Neural progenitor cell (in vitro differentiated cells): Measurements from ENCODE around the gene PACSIN3. TPM values are rescaled to one million over a fixed set of nuclear protein-coding genes. Genes with fewer than 3 reads are reported as not detected.
"Not testable (repeated sequence)": the region's sequence is repeated elsewhere in the genome, so short reads cannot be mapped to it uniquely, and the experiment has no call there.

ENCODE experiments used
- DNase-seq: peaks from one replicate; pipeline ENCODE4 v3.0.0-alpha.2; 2016; ENCODE audit warnings: low spot score
- H2AFZ ChIP-seq: fragments of 200-600 bp; sonication (generic); replicated peaks from 2 replicates; pipeline ENCODE4 v1.6.1; 2016; ENCODE audit warnings: antibody characterized with exemption
- H3F3A ChIP-seq: fragments of 200-600 bp; sonication (generic); 2 replicates; pipeline ENCODE4 v1.6.1; 2016; ENCODE audit warnings: antibody characterized with exemption, low read depth
- H3K27ac ChIP-seq: fragments of 200-600 bp; sonication (generic); 2 replicates; pipeline ENCODE4 v1.5.1; 2016; ENCODE audit warnings: mild to moderate bottlenecking
- H3K27me3 ChIP-seq: fragments of 200-600 bp; sonication (generic); 2 replicates; pipeline ENCODE4 v1.6.1; 2016; ENCODE audit warnings: mild to moderate bottlenecking, moderate library complexity
- H3K36me3 ChIP-seq: fragments of 200-600 bp; sonication (generic); 2 replicates; pipeline ENCODE4 v1.5.1; 2016
- H3K4me1 ChIP-seq: fragments of 200-600 bp; sonication (generic); 2 replicates; pipeline ENCODE4 v1.6.1; 2016; ENCODE audit warnings: mixed run types
- H3K4me2 ChIP-seq: fragments of 200-600 bp; sonication (generic); 2 replicates; pipeline ENCODE4 v1.6.1; 2016
- H3K4me3 ChIP-seq: fragments of 200-600 bp; sonication (generic); 2 replicates; pipeline ENCODE4 v1.5.1; 2016
- H3K79me2 ChIP-seq: fragments of 200-600 bp; sonication (generic); 2 replicates; pipeline ENCODE4 v1.6.1; 2016; ENCODE audit warnings: low read depth
- H3K9ac ChIP-seq: fragments of 200-600 bp; sonication (generic); 2 replicates; pipeline ENCODE4 v1.6.1; 2016
- H3K9me3 ChIP-seq: fragments of 200-600 bp; sonication (generic); 2 replicates; pipeline ENCODE4 v1.5.1; 2016; ENCODE audit warnings: low read depth
- H4K20me1 ChIP-seq: fragments of 200-600 bp; sonication (generic); 2 replicates; pipeline ENCODE4 v1.6.1; 2016; ENCODE audit warnings: low read depth
- H3K27ac Mint-ChIP-seq: 3 replicates; pipeline ENCODE4 v1.8.0; 2021; ENCODE audit warnings: mixed read lengths
- H3K27me3 Mint-ChIP-seq: 2 replicates; pipeline ENCODE4 v1.8.0; 2022; ENCODE audit warnings: low read depth, mild to moderate bottlenecking, inconsistent platforms, moderate library complexity, mixed read lengths; ENCODE audit not compliant: insufficient read depth
- H3K36me3 Mint-ChIP-seq: 3 replicates; pipeline ENCODE4 v1.8.0; 2021; ENCODE audit warnings: mixed read lengths
- H3K4me1 Mint-ChIP-seq: 3 replicates; pipeline ENCODE4 v1.8.0; 2021; ENCODE audit warnings: mixed read lengths
- H3K4me3 Mint-ChIP-seq: 3 replicates; pipeline ENCODE4 v1.8.0; 2021; ENCODE audit warnings: mild to moderate bottlenecking, moderate library complexity, mixed read lengths
- H3K9me3 Mint-ChIP-seq: 3 replicates; pipeline ENCODE4 v1.8.0; 2020; ENCODE audit warnings: mixed read lengths
- EZH2 ChIP-seq: fragments of 200-600 bp; sonication (generic); IDR thresholded peaks from 2 replicates; pipeline ENCODE4 v1.6.1; 2017; ENCODE audit warnings: antibody characterized with exemption, mild to moderate bottlenecking, moderate library complexity
- EZH2phosphoT487 ChIP-seq: fragments of 200-600 bp; sonication (generic); IDR thresholded peaks from 2 replicates; pipeline ENCODE4 v1.6.1; 2017; ENCODE audit warnings: antibody characterized with exemption
- total RNA-seq: library from RNA; depleted of rRNA; stranded (reverse); fragments of >200 nt; gene quantifications from 2 replicates; pipeline ENCODE4 v1.2.3, GENCODE V29; 2015; ENCODE audit warnings: low replicate concordance
- TF ChIP-seq, protein P1 (sequence below): fragments of 200-600 bp; sonication (generic); IDR thresholded peaks from 2 replicates; pipeline ENCODE4 v1.5.1; 2017; ENCODE audit warnings: antibody characterized with exemption, mild to moderate bottlenecking

The PACSIN3 gene
- total RNA-seq, 1 donor from 2014 or later = 7.1 TPM

DNA sequence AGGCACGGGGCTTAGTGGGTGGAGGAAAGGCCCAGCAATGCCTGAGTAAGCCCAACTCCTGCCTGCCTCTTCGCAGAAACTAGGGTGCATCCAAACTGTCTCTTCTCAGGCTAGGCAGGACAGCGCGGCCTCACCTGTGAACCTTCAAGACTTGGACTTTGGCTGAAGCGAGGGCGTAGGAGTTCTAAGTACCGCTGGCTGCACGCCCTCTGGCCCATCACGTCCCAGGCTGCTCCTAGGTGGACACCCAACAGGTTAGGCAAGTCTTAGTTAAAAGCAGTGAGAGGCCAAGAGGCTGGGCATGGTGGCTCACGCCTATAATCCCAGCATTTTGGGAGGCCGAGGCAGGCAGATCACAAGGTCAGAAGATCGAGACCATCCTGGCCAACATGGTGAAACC, 26.7 kb upstream of the PACSIN3 start:
- DNase-seq = no peak
- Histone ChIP-seq H3K27ac (no peak overlapping the region), H2AFZ (no peak overlapping the region), H3K4me2 (no peak overlapping the region), H3K9me3 (no peaks in the 10 kb centered on the region), H3K79me2 (peaks cover 28% of the 10 kb centered on the region), H3K4me1 (peaks cover 26% of the 10 kb centered on the region), H3K27me3 (no peaks in the 10 kb centered on the region), H3K4me3 (no peak overlapping the region), H4K20me1 (no peaks in the 10 kb centered on the region), H3F3A (peaks cover 9% of the 10 kb centered on the region), H3K9ac (no peak overlapping the region), H3K36me3 (no peaks in the 10 kb centered on the region)
- H3K36me3 Mint-ChIP-seq = no peaks in the 10 kb centered on the region
- TF ChIP-seq, protein P1, sequence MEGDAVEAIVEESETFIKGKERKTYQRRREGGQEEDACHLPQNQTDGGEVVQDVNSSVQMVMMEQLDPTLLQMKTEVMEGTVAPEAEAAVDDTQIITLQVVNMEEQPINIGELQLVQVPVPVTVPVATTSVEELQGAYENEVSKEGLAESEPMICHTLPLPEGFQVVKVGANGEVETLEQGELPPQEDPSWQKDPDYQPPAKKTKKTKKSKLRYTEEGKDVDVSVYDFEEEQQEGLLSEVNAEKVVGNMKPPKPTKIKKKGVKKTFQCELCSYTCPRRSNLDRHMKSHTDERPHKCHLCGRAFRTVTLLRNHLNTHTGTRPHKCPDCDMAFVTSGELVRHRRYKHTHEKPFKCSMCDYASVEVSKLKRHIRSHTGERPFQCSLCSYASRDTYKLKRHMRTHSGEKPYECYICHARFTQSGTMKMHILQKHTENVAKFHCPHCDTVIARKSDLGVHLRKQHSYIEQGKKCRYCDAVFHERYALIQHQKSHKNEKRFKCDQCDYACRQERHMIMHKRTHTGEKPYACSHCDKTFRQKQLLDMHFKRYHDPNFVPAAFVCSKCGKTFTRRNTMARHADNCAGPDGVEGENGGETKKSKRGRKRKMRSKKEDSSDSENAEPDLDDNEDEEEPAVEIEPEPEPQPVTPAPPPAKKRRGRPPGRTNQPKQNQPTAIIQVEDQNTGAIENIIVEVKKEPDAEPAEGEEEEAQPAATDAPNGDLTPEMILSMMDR = no peak
- no peak for TF ChIP-seq EZH2phosphoT487
- no peak for TF ChIP-seq EZH2
- H3K4me3 Mint-ChIP-seq = no peak overlapping the region
- H3K27ac Mint-ChIP-seq = no peak overlapping the region
- no peaks in the 10 kb centered on the region for H3K9me3 Mint-ChIP-seq
- peaks cover 15% of the 10 kb centered on the region for H3K4me1 Mint-ChIP-seq
- H3K27me3 Mint-ChIP-seq = peaks cover 9% of the 10 kb centered on the region

DNA sequence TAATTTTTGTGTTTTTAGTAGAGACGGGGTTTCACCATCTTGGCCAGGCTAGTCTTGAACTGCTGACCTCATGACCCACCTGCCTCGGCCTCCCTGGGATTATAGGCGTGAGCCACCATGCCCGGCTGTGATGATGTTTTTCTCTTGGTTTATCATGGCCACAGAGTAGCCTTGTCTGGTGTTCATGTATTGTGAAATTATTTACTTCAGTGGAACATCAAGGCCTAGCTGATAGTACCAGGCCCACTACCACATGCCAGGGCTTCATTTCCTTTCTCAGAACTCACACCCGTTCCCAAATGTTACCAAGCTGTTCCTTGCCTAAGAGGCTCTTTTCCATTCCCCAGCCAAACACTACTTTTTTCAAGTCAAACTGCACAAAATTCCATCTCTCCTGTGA, 22.4 kb upstream of the PACSIN3 start:
- no peaks in the 10 kb centered on the region for H3K27me3 ChIP-seq
- DNase-seq = no peak
- H2AFZ ChIP-seq = no peak overlapping the region
- no peaks in the 10 kb centered on the region for H3K4me1 ChIP-seq
- H3K79me2 ChIP-seq = no peaks in the 10 kb centered on the region
- TF ChIP-seq EZH2 (no peak), EZH2phosphoT487 (no peak)
- TF ChIP-seq, protein P1 = no peak
- H4K20me1 ChIP-seq = no peaks in the 10 kb centered on the region
- H3K9me3 Mint-ChIP-seq = no peaks in the 10 kb centered on the region
- H3K36me3 ChIP-seq = no peaks in the 10 kb centered on the region
- H3K4me1 Mint-ChIP-seq = no peaks in the 10 kb centered on the region
- H3K9ac ChIP-seq = no peak overlapping the region
- H3K9me3 ChIP-seq = no peaks in the 10 kb centered on the region
- H3K4me3 ChIP-seq = no peak overlapping the region
- H3K27ac ChIP-seq = no peak overlapping the region
- H3K36me3 Mint-ChIP-seq = no peaks in the 10 kb centered on the region
- no peak overlapping the region for H3K4me2 ChIP-seq
- H3K27ac Mint-ChIP-seq = no peak overlapping the region
- no peak overlapping the region for H3K4me3 Mint-ChIP-seq
- H3F3A ChIP-seq = no peaks in the 10 kb centered on the region
- H3K27me3 Mint-ChIP-seq = no peaks in the 10 kb centered on the region

DNA sequence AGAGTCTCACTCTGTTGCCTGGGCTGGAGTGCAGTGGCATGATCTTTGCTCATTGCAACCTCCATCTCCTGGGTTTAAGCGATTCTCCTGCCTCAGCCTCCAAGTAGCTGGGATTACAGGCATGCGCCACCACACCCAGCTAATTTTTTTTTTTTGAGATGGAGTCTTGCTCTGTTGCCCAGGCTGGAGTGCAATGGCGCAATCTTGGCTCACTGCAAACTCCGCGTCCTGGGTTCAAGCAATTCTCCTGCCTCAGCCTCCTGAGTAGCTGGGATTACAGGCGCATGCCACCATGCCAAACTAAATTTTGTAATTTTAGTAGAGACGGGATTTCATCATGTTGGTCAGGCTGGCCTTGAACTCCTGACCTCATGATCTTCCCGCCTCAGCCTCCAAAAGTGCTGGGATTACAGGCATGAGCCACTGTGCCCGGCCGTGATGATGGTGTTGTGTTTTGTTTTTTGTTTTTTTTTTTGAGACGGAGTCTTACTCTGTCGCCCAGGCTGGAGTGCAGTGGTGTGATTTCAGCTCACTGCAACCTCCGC, 21.8 kb upstream of the PACSIN3 start:
- not testable (repeated sequence) for H3K36me3 Mint-ChIP-seq, H3F3A ChIP-seq, H3K36me3 ChIP-seq, H3K9ac ChIP-seq, H3K4me2 ChIP-seq, H2AFZ ChIP-seq, H3K4me3 ChIP-seq, DNase-seq, H3K27ac Mint-ChIP-seq, H3K9me3 ChIP-seq, H3K4me1 ChIP-seq, H3K27me3 ChIP-seq, H3K9me3 Mint-ChIP-seq, H3K79me2 ChIP-seq, H3K27ac ChIP-seq, H3K4me1 Mint-ChIP-seq, H4K20me1 ChIP-seq, H3K4me3 Mint-ChIP-seq, H3K27me3 Mint-ChIP-seq

DNA sequence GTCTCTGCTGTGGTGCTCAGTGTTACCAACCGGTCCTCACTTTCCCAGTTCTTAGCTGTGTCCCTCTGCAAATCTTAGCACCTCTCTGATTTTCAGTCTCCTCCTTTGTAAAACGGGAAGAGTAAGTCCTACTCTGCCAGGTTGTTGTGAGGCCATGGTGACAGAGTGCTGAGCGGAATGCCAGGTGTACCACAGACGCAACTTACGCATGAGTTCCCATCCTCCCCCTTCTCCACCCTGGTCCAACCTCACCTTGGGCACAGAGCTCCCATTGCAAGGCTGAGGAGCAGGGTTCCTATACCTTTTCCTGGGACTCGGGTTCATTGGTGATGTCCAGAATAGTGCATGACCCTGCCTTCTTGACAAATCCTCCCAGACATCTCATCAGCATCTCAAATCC, 21.2 kb upstream of the PACSIN3 start:
- Mint-ChIP-seq H3K36me3 (no peaks in the 10 kb centered on the region), H3K27me3 (no peaks in the 10 kb centered on the region), H3K27ac (peak overlapping the region; percentile 50), H3K9me3 (no peaks in the 10 kb centered on the region), H3K4me1 (no peaks in the 10 kb centered on the region), H3K4me3 (no peak overlapping the region)
- no peak overlapping the region for H3K4me2 ChIP-seq
- H3K36me3 ChIP-seq = no peaks in the 10 kb centered on the region
- no peak overlapping the region for H3K4me3 ChIP-seq
- no peaks in the 10 kb centered on the region for H3F3A ChIP-seq
- TF ChIP-seq, protein P1 = no peak
- no peak for TF ChIP-seq EZH2
- no peak for TF ChIP-seq EZH2phosphoT487
- no peaks in the 10 kb centered on the region for H3K9me3 ChIP-seq
- H3K27ac ChIP-seq = no peak overlapping the region
- H3K27me3 ChIP-seq = no peaks in the 10 kb centered on the region
- H3K9ac ChIP-seq = no peak overlapping the region
- no peaks in the 10 kb centered on the region for H3K79me2 ChIP-seq
- no peaks in the 10 kb centered on the region for H4K20me1 ChIP-seq
- H3K4me1 ChIP-seq = no peaks in the 10 kb centered on the region
- no peak overlapping the region for H2AFZ ChIP-seq
- DNase-seq = no peak

DNA sequence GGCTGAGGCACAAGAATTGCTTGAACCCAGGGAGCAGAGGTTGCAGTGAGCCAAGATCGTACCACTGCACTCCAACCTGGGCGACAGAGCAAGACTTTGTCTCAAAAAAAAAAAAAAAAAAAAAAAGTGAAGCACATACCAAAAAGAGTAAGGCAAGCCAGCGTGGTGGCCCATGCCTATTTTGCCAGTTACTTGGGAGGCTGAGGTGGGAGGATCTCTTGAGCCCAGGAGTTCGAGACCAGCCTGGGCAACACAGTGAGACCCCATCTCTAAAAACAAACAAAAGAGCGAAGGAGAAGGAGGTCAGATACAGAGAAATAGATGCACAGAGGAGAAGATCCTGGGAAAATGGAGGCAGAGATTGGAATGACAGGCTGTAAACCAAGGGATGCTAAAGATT, 20.3 kb upstream of the PACSIN3 start:
- not testable (repeated sequence) for H3K4me1 Mint-ChIP-seq, H3K9me3 ChIP-seq, H3K4me3 ChIP-seq, H3K27ac Mint-ChIP-seq, H3K4me2 ChIP-seq, H3F3A ChIP-seq, H3K9me3 Mint-ChIP-seq, H3K9ac ChIP-seq, H3K79me2 ChIP-seq, DNase-seq, H3K36me3 Mint-ChIP-seq, H4K20me1 ChIP-seq, H3K4me1 ChIP-seq, H3K27me3 ChIP-seq, H3K27ac ChIP-seq, H2AFZ ChIP-seq, H3K27me3 Mint-ChIP-seq, H3K36me3 ChIP-seq, H3K4me3 Mint-ChIP-seq
